Chondrocyte (in vitro differentiated cells): ENCODE results near the gene ZNF354C. TPM values are rescaled to one million over a fixed set of nuclear protein-coding genes. Genes with fewer than 3 reads are reported as not detected.

Source experiments
- DNase-seq: peaks from one replicate; pipeline ENCODE4 v3.0.0; 2021; ENCODE audit warnings: mixed read lengths, low spot score
- H3K27ac Mint-ChIP-seq: one replicate; pipeline ENCODE4 v1.8.0; 2021; ENCODE audit warnings: mild to moderate bottlenecking, moderate library complexity, mixed read lengths; ENCODE audit not compliant: unreplicated experiment
- H3K27me3 Mint-ChIP-seq: 2 replicates; pipeline ENCODE4 v1.8.0; 2021; ENCODE audit warnings: low read depth, mixed read lengths
- H3K36me3 Mint-ChIP-seq: 2 replicates; pipeline ENCODE4 v1.8.0; 2021; ENCODE audit warnings: low read depth, mixed read lengths
- H3K4me1 Mint-ChIP-seq: 2 replicates; pipeline ENCODE4 v1.8.0; 2021; ENCODE audit warnings: low read depth, mild to moderate bottlenecking, mixed read lengths
- H3K4me3 Mint-ChIP-seq: one replicate; pipeline ENCODE4 v1.8.0; 2021; ENCODE audit warnings: mild to moderate bottlenecking, moderate library complexity, mixed read lengths; ENCODE audit not compliant: unreplicated experiment
- H3K9me3 Mint-ChIP-seq: 2 replicates; pipeline ENCODE4 v1.8.0; 2021; ENCODE audit warnings: low read depth, mixed read lengths
- CTCF ChIP-seq: fragments of 200-600 bp; sonication (generic); IDR thresholded peaks from 2 replicates; pipeline ENCODE4 v1.5.0; 2021; ENCODE audit warnings: antibody characterized with exemption, mild to moderate bottlenecking, moderate library complexity
- total RNA-seq: library from RNA; stranded (reverse); gene quantifications from 3 replicates; pipeline ENCODE4 v1.2.1, GENCODE V29; 2021

The ZNF354C gene
- total RNA-seq, 1 donor from 2014 or later: 3.5 TPM

- Mint-ChIP-seq H3K9me3 (peaks cover 4% of the 10 kb centered on the region), H3K36me3 (peaks cover 8% of the 10 kb centered on the region), H3K4me3 (no peak overlapping the region), H3K4me1 (no peaks in the 10 kb centered on the region), H3K27ac (no peak overlapping the region), H3K27me3 (no peaks in the 10 kb centered on the region)
- TF ChIP-seq CTCF: no peak
- peak; percentile 47 for DNase-seq
Observed at GRCh38 chr5:179123491-179124272, 63.5 kb downstream of the ZNF354C start.

DNA sequence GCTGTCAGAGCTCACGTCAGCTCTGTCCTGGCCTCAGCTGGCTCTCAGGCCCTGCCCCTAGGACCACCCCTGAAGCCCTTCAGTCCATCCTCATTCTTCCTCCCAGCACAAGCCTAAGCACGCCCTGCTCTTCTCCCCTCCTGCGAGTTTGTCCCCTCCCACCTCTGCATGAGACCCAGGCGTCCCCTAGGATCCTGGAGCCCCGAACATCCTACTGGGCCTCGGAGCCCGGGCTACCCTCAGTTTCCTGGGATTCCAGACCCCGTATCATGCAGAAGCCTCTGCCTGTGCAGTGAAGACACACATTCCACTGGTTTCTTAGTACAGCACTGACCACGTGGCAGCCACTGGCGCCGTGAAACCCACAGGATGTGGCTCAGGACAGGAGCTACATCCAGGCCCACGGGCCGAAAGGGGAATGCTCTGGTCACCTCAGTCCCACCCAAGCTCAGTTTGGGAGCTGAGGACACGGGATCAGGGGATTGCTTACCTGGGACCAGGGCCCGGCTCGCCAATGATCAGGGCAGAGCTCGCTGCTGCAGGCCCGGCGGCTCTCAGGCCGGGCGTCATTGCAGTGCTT, 64.2 kb downstream of the ZNF354C start:
- Mint-ChIP-seq H3K36me3 (peaks cover 9% of the 10 kb centered on the region), H3K9me3 (peaks cover 4% of the 10 kb centered on the region), H3K27ac (no peak overlapping the region), H3K27me3 (no peaks in the 10 kb centered on the region), H3K4me3 (no peak overlapping the region), H3K4me1 (no peaks in the 10 kb centered on the region)
- peak; percentile 43 for DNase-seq
- TF ChIP-seq CTCF: no peak

- Mint-ChIP-seq H3K4me3 (no peak overlapping the region), H3K27ac (no peak overlapping the region), H3K4me1 (no peaks in the 10 kb centered on the region), H3K36me3 (peaks cover 8% of the 10 kb centered on the region), H3K27me3 (no peaks in the 10 kb centered on the region), H3K9me3 (peaks cover 2% of the 10 kb centered on the region)
- TF ChIP-seq CTCF: no peak
- DNase-seq: peak; percentile 89
Observed at GRCh38 chr5:179124853-179125788, 64.9 kb downstream of the ZNF354C start.

DNA sequence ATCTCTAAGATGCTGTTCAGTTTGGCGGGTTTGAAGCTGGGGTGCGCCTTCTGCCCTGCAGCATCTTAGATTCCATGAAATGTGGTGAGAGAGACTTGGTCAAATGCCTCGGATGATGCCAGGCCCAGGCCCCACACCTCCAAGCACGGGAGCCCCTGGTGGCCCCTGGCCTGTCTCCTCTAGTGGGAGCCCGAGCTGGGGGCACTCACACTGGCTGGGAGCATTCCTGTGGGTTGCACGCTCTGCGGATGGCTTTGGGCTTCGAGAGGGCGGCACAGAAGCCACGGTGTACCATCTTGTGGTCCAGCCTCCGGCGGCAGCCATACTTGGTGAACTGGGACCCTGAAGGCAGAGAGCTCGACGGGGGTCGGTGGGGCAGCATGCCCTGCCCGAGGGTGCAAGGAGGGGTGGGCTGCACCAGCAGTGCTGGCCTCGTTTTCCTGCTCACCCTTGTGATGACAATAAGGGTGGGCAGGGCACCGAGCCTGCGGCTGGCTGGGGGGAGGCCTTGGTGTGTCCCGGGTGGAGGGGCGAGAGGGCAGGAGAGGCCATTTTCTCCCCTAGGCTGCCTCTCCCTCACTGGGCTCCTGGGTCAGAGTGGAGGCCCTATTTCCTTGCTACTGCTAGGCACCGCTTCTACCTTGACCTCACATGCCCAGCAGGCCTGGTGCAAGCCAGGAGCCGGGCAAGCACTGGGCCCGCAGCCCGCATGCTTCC, 65.8 kb downstream of the ZNF354C start:
- H3K4me1 Mint-ChIP-seq: no peaks in the 10 kb centered on the region
- H3K4me3 Mint-ChIP-seq: no peak overlapping the region
- no peak for TF ChIP-seq CTCF
- no peaks in the 10 kb centered on the region for H3K9me3 Mint-ChIP-seq
- H3K27ac Mint-ChIP-seq: no peak overlapping the region
- H3K36me3 Mint-ChIP-seq: peaks cover 6% of the 10 kb centered on the region
- H3K27me3 Mint-ChIP-seq: no peaks in the 10 kb centered on the region
- peak; percentile 86 for DNase-seq
